Duodenal mucosa (tissue), 2 donors: ENCODE data around the gene PPFIA3.

Experiments
- H3K27ac ChIP-seq: one replicate; pipeline ENCODE4 v1.7.0; 2013; ENCODE audit warnings: low read depth, low read length
- H3K27me3 ChIP-seq, 2 donors: one replicate each; pipeline ENCODE4 v1.7.0; 2013; ENCODE audit warnings: low read length in 2 of 2, control low read depth in 1 of 2; ENCODE audit not compliant: insufficient read depth in 2 of 2, control insufficient read depth in 1 of 2
- H3K36me3 ChIP-seq, 2 donors: one replicate each; pipeline ENCODE4 v1.7.0; 2013; ENCODE audit warnings: low read length in 2 of 2, control low read depth in 1 of 2; ENCODE audit not compliant: insufficient read depth in 2 of 2, control insufficient read depth in 1 of 2
- H3K4me1 ChIP-seq, 2 donors: one replicate each; pipeline ENCODE4 v1.7.0; 2013; ENCODE audit warnings: low read length in 2 of 2, control low read depth in 1 of 2; ENCODE audit not compliant: insufficient read depth in 2 of 2, control insufficient read depth in 1 of 2
- H3K4me3 ChIP-seq, 2 donors: one replicate each; pipeline ENCODE4 v1.7.0; 2013; ENCODE audit warnings: low read length in 2 of 2, low read depth in 1 of 2
- H3K9ac ChIP-seq, 2 donors: one replicate each; pipeline ENCODE4 v1.7.0; 2013; ENCODE audit warnings: low read length in 2 of 2, low read depth in 1 of 2
- H3K9me3 ChIP-seq, 2 donors: one replicate each; pipeline ENCODE4 v1.7.0; 2013; ENCODE audit warnings: low read length in 2 of 2, control low read depth in 1 of 2; ENCODE audit not compliant: control insufficient read depth in 1 of 2

Gene PPFIA3

GRCh38 chr19:49200238-49200862, 81.0 kb downstream of the PPFIA3 start:
- Histone ChIP-seq H3K36me3 (peaks cover 11 to 32% of the 10 kb centered on the region in 2 donors), H3K27ac (no peak overlapping the region), H3K27me3 (no peaks in the 10 kb centered on the region), H3K9ac (no peak overlapping the region), H3K4me1 (peaks cover 8 to 13% of the 10 kb centered on the region in 2 donors), H3K4me3 (no peak overlapping the region), H3K9me3 (no peaks in the 10 kb centered on the region)
